H1 (cell line): Measurements from ENCODE around the gene ZNF83. TPM values are rescaled to one million over a fixed set of nuclear protein-coding genes. Genes with fewer than 3 reads are reported as not detected.

ENCODE experiments used
- CTCF ChIA-PET: fragments of 300-600 bp; sonication (Branson Sonifier 250); formaldehyde crosslinking; loops from one replicate; lab custom pipeline; 2021; ENCODE audit not compliant: partially characterized antibody; lab: Charles Lee
- POLR2A ChIA-PET: fragments of 300-600 bp; sonication (Branson Sonifier 250); formaldehyde crosslinking; loops from one replicate; lab custom pipeline; 2021; ENCODE audit warnings: inconsistent platforms; ENCODE audit not compliant: partially characterized antibody; lab: Charles Lee
- DNase-seq, 2 experiments: peaks; one replicate each; pipeline versions ENCODE4 v3.0.0 to v3.0.0-alpha.2; 2010 to 2022; ENCODE audit warnings: low spot score in 2 of 2, low read depth in 1 of 2, mixed read lengths in 1 of 2
- FAIRE-seq: peaks from 2 replicates; lab custom pipeline; 2011; peaks lifted over from hg19 to GRCh38; lab: Jason Lieb, UNC
- H2AFZ ChIP-seq: 2 replicates; pipeline ENCODE4 v1.8.1; 2012; ENCODE audit warnings: low read length, inconsistent platforms
- H2AK5ac ChIP-seq: 2 replicates; pipeline ENCODE4 v1.6.1; 2013; ENCODE audit warnings: low read depth, low read length
- H2BK120ac ChIP-seq: replicated peaks from 2 replicates; pipeline ENCODE3; 2013; ENCODE audit warnings: low read depth, low read length, inconsistent platforms
- H2BK12ac ChIP-seq: 2 replicates; pipeline ENCODE4 v1.6.1; 2013; ENCODE audit warnings: low read depth, low read length
- H2BK15ac ChIP-seq: 2 replicates; pipeline ENCODE4 v1.6.1; 2013; ENCODE audit warnings: low read length
- H2BK20ac ChIP-seq: 2 replicates; pipeline ENCODE4 v1.6.1; 2013; ENCODE audit warnings: low read length
- H2BK5ac ChIP-seq: 2 replicates; pipeline ENCODE4 v1.6.1; 2013; ENCODE audit warnings: low read depth, low read length
- H3K14ac ChIP-seq: 2 replicates; pipeline ENCODE4 v1.6.1; 2013; ENCODE audit warnings: inconsistent platforms; ENCODE audit not compliant: insufficient read length
- H3K18ac ChIP-seq: 2 replicates; pipeline ENCODE4 v1.6.1; 2013; ENCODE audit warnings: low read length; ENCODE audit errors: extremely low read depth
- H3K23ac ChIP-seq: 2 replicates; pipeline ENCODE4 v1.6.1; 2013; ENCODE audit warnings: inconsistent platforms; ENCODE audit not compliant: insufficient read length
- H3K23me2 ChIP-seq: 2 replicates; pipeline ENCODE4 v1.6.1; 2013; ENCODE audit warnings: low read depth, low read length
- H3K27ac ChIP-seq: 2 replicates; pipeline ENCODE4 v1.6.1; 2011; ENCODE audit warnings: low read depth, low read length, inconsistent platforms
- H3K27me3 ChIP-seq, 4 experiments: replicated peaks in 1 of 4; 1 replicate in 1 of 4; 2 replicates in 3 of 4; pipeline versions ENCODE4 v1.6.1 to v1.8.1; 2011 to 2013; ENCODE audit warnings: low read length in 3 of 4, mild to moderate bottlenecking in 3 of 4, inconsistent platforms in 2 of 4, mixed read lengths in 2 of 4, moderate library complexity in 1 of 4; ENCODE audit not compliant: control insufficient read depth in 3 of 4, insufficient read depth in 3 of 4; ENCODE audit errors: extremely low read depth in 1 of 4
- H3K36me3 ChIP-seq, 4 experiments: 2 replicates each; pipeline versions ENCODE4 v1.6.1 to v1.8.1; 2011 to 2013; ENCODE audit warnings: mild to moderate bottlenecking in 4 of 4, low read length in 3 of 4, moderate library complexity in 2 of 4, control low read depth in 1 of 4, inconsistent platforms in 1 of 4; ENCODE audit not compliant: insufficient read depth in 4 of 4, control insufficient read depth in 2 of 4
- H3K4ac ChIP-seq: replicated peaks from 2 replicates; pipeline ENCODE3; 2013; ENCODE audit warnings: low read length, low read depth, mixed read lengths, inconsistent platforms; ENCODE audit not compliant: insufficient read length
- H3K4me1 ChIP-seq, 4 experiments: replicated peaks in 1 of 4; 1 replicate in 1 of 4; 2 replicates in 3 of 4; pipeline versions ENCODE4 v1.6.1 to v1.8.1; 2011 to 2013; ENCODE audit warnings: low read length in 3 of 4, inconsistent platforms in 2 of 4, mixed read lengths in 1 of 4; ENCODE audit not compliant: insufficient read depth in 4 of 4, control insufficient read depth in 3 of 4
- H3K4me2 ChIP-seq, 2 experiments: 2 replicates each; pipeline versions ENCODE4 v1.6.1 to v1.8.1; 2011 to 2013; ENCODE audit warnings: low read depth in 2 of 2, low read length in 2 of 2, control low read depth in 1 of 2, inconsistent platforms in 1 of 2, mild to moderate bottlenecking in 1 of 2; ENCODE audit not compliant: insufficient read depth in 1 of 2
- H3K4me3 ChIP-seq, 4 experiments: fragments of 200-600, 300-600 bp in 1 of 4; sonication (generic), shearing (Covaris generic), sonication (Bioruptor Twin) in 1 of 4; 2 replicates each; pipeline versions ENCODE4 v1.5.1 to v1.8.1; 2011 to 2016; ENCODE audit warnings: low read length in 4 of 4, low read depth in 3 of 4, control low read depth in 2 of 4, inconsistent platforms in 2 of 4, mild to moderate bottlenecking in 2 of 4, mixed read lengths in 1 of 4, moderate library complexity in 1 of 4; ENCODE audit not compliant: insufficient read depth in 2 of 4; ENCODE audit errors: extremely low read depth in 1 of 4
- H3K56ac ChIP-seq: replicated peaks from 2 replicates; pipeline ENCODE3; 2013; ENCODE audit warnings: low read depth, mild to moderate bottlenecking, mixed read lengths, low read length, inconsistent platforms; ENCODE audit not compliant: insufficient read length
- H3K79me1 ChIP-seq: 2 replicates; pipeline ENCODE4 v1.6.1; 2013; ENCODE audit warnings: low read depth, low read length, control low read depth
- H3K79me2 ChIP-seq, 2 experiments: 2 replicates each; pipeline versions ENCODE4 v1.6.1 to v1.8.1; 2012 to 2013; ENCODE audit warnings: low read length in 2 of 2, mild to moderate bottlenecking in 2 of 2, inconsistent platforms in 1 of 2; ENCODE audit not compliant: insufficient read depth in 2 of 2, control insufficient read depth in 1 of 2
- H3K9ac ChIP-seq, 4 experiments: replicated peaks in 1 of 4; 1 replicate in 1 of 4; 2 replicates in 3 of 4; pipeline versions ENCODE4 v1.6.1 to v1.8.1; 2011 to 2013; ENCODE audit warnings: low read depth in 3 of 4, low read length in 3 of 4, control low read depth in 2 of 4, mild to moderate bottlenecking in 2 of 4, moderate library complexity in 2 of 4, inconsistent platforms in 1 of 4; ENCODE audit errors: extremely low read depth in 1 of 4
- H3K9me3 ChIP-seq, 2 experiments: 2 replicates each; pipeline versions ENCODE4 v1.6.1 to v1.8.1; 2012 to 2013; ENCODE audit warnings: mild to moderate bottlenecking in 2 of 2, moderate library complexity in 2 of 2, control low read depth in 1 of 2, inconsistent platforms in 1 of 2, low read depth in 1 of 2, low read length in 1 of 2, mixed read lengths in 1 of 2; ENCODE audit not compliant: insufficient read depth in 2 of 2
- H4K20me1 ChIP-seq, 2 experiments: replicated peaks in 1 of 2; 2 replicates each; pipeline versions ENCODE3 to v1.8.1; 2011 to 2013; ENCODE audit warnings: inconsistent platforms in 2 of 2, low read length in 2 of 2, mild to moderate bottlenecking in 1 of 2; ENCODE audit not compliant: insufficient read depth in 2 of 2, control insufficient read depth in 1 of 2
- H4K5ac ChIP-seq: 2 replicates; pipeline ENCODE4 v1.6.1; 2013; ENCODE audit warnings: low read length, low read depth, mixed read lengths, inconsistent platforms; ENCODE audit not compliant: insufficient read length
- H4K8ac ChIP-seq: 2 replicates; pipeline ENCODE4 v1.8.0; 2013; ENCODE audit warnings: mild to moderate bottlenecking, moderate library complexity, low read length, inconsistent platforms; ENCODE audit not compliant: insufficient read depth; ENCODE audit errors: extremely low read depth
- H4K91ac ChIP-seq: replicated peaks from 2 replicates; pipeline ENCODE3; 2013; ENCODE audit warnings: low read length, mixed read lengths, inconsistent platforms; ENCODE audit not compliant: insufficient read length
- CBX5 ChIP-seq: fragments of 300-800, 300-1000 bp; sonication (generic); IDR thresholded peaks from 2 replicates; pipeline ENCODE4 v1.7.1; 2016; ENCODE audit warnings: antibody characterized with exemption, low read length, low read depth
- CHD1 ChIP-seq: IDR thresholded peaks from 2 replicates; pipeline ENCODE4 v1.6.1; 2012; ENCODE audit warnings: low read depth, low read length, improper control_type of control experiment
- CREB1 ChIP-seq: IDR thresholded peaks from 2 replicates; pipeline ENCODE4 v1.6.1; 2012; ENCODE audit warnings: inconsistent platforms
- HDAC6 ChIP-seq: IDR thresholded peaks from one replicate; pipeline ENCODE4 v1.7.1; 2012; ENCODE audit warnings: low read depth, mild to moderate bottlenecking, inconsistent platforms, low read length, moderate library complexity
- KDM4A ChIP-seq: IDR thresholded peaks from one replicate; pipeline ENCODE4 v1.7.1; 2012; ENCODE audit warnings: low read depth, mild to moderate bottlenecking, moderate library complexity, low read length, inconsistent platforms; ENCODE audit not compliant: severe bottlenecking
- KDM5A ChIP-seq: fragments of 200-600 bp; IDR thresholded peaks from 2 replicates; pipeline ENCODE4 v1.7.1; 2012; ENCODE audit warnings: mild to moderate bottlenecking, low read length, inconsistent platforms, mixed read lengths
- NRF1 ChIP-seq: IDR thresholded peaks from 2 replicates; pipeline ENCODE4 v1.6.1; 2011; ENCODE audit warnings: mild to moderate bottlenecking, low read depth, low read length, improper control_type of control experiment
- RXRA ChIP-seq: IDR thresholded peaks from 2 replicates; pipeline ENCODE4 v1.6.1; 2011; ENCODE audit warnings: low read depth, mild to moderate bottlenecking, low read length, moderate library complexity; ENCODE audit not compliant: insufficient read depth
- SIN3A ChIP-seq, 2 experiments: IDR thresholded peaks in 1 of 2; conservative IDR thresholded peaks in 1 of 2; 2 replicates each; pipeline ENCODE4 v1.6.1; 2011 to 2012; ENCODE audit warnings: low read length in 2 of 2, improper control_type of control experiment in 1 of 2, low read depth in 1 of 2, mild to moderate bottlenecking in 1 of 2
- WGBS, 2 experiments: shearing (Covaris generic) in 1 of 2; methylation state at CpG; one replicate each; pipeline versions ENCODE4 v1.1.6 to v1.1.7; 2013 to 2015; ENCODE audit warnings: low lambda C conversion rate in 2 of 2, mixed read lengths in 2 of 2, inconsistent platforms in 1 of 2, low coverage in 1 of 2, missing lambda C conversion rate in 1 of 2; ENCODE audit not compliant: insufficient replicate concordance in 2 of 2, insufficient coverage in 1 of 2, insufficient read length in 1 of 2; ENCODE audit errors: extremely low coverage in 1 of 2, missing lambda C conversion rate in 1 of 2; 5-methylcytosine and 5-hydroxymethylcytosine counted together
- polyA plus RNA-seq, 7 experiments: library from polyadenylated mRNA; depleted of rRNA in 3 of 7; stranded (reverse) in 5 of 7; unstranded in 2 of 7; fragments of >200 nt in 5 of 7; fragments of 200-250 nt in 2 of 7; gene quantifications; 1 replicate in 5 of 7; 2 replicates in 1 of 7; 4 replicates in 1 of 7; pipeline versions ENCODE4 v1.2.1 to v1.2.3, GENCODE V29; 2011 to 2013; ENCODE audit warnings: missing spikeins in 2 of 7, mixed read lengths in 2 of 7
- total RNA-seq: library from RNA; stranded (reverse); fragmentation: NEBNext Ultra II Directional; extraction: Animal tissue kit (Norgen Biotek cat#: 25700); gene quantifications from 2 replicates; pipeline ENCODE4 v1.2.1, GENCODE V29; 2021
- TF ChIP-seq, protein P1 (sequence below), 3 experiments: IDR thresholded peaks; 1 replicate in 2 of 3; 2 replicates in 1 of 3; pipeline versions ENCODE4 v1.5.1 to v1.6.1; 2011; ENCODE audit warnings: low read length in 3 of 3, mild to moderate bottlenecking in 3 of 3, inconsistent platforms in 2 of 3, low read depth in 1 of 3, moderate library complexity in 1 of 3; ENCODE audit not compliant: insufficient read depth in 1 of 3; ENCODE audit errors: control extremely low read depth in 1 of 3

ZNF83 gene
- total and polyA plus RNA-seq, 2 of the 8 experiments (the other 6 are each of a cell fraction or from before 2014, with no cell fraction given): 13.2 to 19.4 TPM

DNA sequence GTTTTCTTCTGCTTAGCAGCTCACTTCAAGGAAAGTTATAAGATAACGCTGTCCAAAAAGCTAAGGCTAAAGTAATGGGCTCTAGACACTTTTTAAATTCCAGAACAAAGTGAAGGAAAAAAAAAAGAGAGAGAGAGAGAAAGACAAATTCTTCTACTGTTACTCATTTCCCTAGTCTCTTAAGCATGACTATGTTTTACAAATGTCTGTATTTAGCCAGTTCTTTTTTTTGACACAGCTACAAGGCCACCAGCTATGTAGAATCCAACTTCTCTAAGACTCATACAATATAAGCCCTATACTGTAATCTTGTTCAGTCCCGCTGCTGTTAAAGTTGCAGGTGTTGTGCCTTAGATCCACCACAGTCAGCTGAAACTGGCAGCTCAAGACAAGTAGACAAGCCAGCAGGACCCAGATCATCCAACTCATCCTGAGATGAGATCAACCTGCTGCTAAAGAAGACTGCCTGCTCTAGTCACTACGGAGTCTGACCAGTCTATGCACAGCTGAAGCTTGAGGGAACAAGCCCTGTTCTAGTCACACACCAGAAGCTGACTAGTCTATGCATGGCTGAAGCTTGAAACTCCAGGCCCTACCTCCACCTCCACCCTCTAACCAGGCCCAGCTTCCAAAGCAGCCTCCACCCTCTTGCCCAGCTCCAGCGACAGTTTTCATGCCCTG lies 10.3 kb upstream of the ZNF83 start:
- Histone ChIP-seq H2AK5ac (no peak overlapping the region), H3K18ac (no peak overlapping the region), H3K79me2 (no peaks in the 10 kb centered on the region), H2BK120ac (no peak overlapping the region), H2BK15ac (no peak overlapping the region), H3K23me2 (no peaks in the 10 kb centered on the region; the same call in 1 of the 2 replicates), H3K4me2 (no peak overlapping the region), H4K5ac (no peak overlapping the region), H4K91ac (no peak overlapping the region), H3K14ac (no peak overlapping the region), H3K23ac (no peak overlapping the region), H3K56ac (no peak overlapping the region), H2BK20ac (no peak overlapping the region), H4K20me1 (no peaks in the 10 kb centered on the region), H3K27ac (no peak overlapping the region), H3K27me3 (no peaks in the 10 kb centered on the region), H3K9ac (no peak overlapping the region), H2BK12ac (no peak overlapping the region), H3K36me3 (peaks cover 0 to 4% (median 3%) of the 10 kb centered on the region in 4 experiments; a peak in 3 of 8 replicates), H3K4me3 (no peak overlapping the region), H3K4ac (no peak overlapping the region), H2AFZ (no peak overlapping the region), H3K9me3 (peaks cover 4 to 6% of the 10 kb centered on the region in 2 experiments; a peak in 3 of 4 replicates), H3K4me1 (no peaks in the 10 kb centered on the region), H3K79me1 (no peaks in the 10 kb centered on the region), H4K8ac (no peak overlapping the region), H2BK5ac (no peak overlapping the region)
- FAIRE-seq: no peak
- ChIA-PET POLR2A (interaction anchor here (0.6 kb wide), 1 partner anchor 86 kb away, joined by 3 read pairs; no protein-coding TSS in a partner anchor), CTCF (interaction anchor here (0.6 to 2.9 kb wide), 5 partner anchors 9 to 135 kb away, joined by 4 to 15 read pairs (median 4); no protein-coding TSS in a partner anchor)
- 95% methylated on average over 4 of the region's 4 CpGs; no CpG with 5 or more reads in 1 of the 2 experiments for WGBS, 2 experiments
- no peak for DNase-seq
- TF ChIP-seq KDM4A (no peak), CHD1 (no peak), RXRA (no peak), NRF1 (no peak), CBX5 (no peak), KDM5A (no peak), CREB1 (no peak), HDAC6 (no peak), SIN3A (conservative IDR thresholded peaks at IDR 0.05 in 1 of 2, IDR thresholded peaks at IDR 0.05 in 1 of 2; ENCODE audit: low read depth in 1 of 2, low read length in 2 of 2) (no peak)
- TF ChIP-seq, protein P1, sequence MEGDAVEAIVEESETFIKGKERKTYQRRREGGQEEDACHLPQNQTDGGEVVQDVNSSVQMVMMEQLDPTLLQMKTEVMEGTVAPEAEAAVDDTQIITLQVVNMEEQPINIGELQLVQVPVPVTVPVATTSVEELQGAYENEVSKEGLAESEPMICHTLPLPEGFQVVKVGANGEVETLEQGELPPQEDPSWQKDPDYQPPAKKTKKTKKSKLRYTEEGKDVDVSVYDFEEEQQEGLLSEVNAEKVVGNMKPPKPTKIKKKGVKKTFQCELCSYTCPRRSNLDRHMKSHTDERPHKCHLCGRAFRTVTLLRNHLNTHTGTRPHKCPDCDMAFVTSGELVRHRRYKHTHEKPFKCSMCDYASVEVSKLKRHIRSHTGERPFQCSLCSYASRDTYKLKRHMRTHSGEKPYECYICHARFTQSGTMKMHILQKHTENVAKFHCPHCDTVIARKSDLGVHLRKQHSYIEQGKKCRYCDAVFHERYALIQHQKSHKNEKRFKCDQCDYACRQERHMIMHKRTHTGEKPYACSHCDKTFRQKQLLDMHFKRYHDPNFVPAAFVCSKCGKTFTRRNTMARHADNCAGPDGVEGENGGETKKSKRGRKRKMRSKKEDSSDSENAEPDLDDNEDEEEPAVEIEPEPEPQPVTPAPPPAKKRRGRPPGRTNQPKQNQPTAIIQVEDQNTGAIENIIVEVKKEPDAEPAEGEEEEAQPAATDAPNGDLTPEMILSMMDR (IDR thresholded peaks at IDR 0.05; ENCODE audit: control extremely low read depth in 1 of 3, insufficient read depth in 1 of 3, low read depth in 1 of 3, low read length in 3 of 3): no peak
